ENCODE results near the gene TTC38.

DNA sequence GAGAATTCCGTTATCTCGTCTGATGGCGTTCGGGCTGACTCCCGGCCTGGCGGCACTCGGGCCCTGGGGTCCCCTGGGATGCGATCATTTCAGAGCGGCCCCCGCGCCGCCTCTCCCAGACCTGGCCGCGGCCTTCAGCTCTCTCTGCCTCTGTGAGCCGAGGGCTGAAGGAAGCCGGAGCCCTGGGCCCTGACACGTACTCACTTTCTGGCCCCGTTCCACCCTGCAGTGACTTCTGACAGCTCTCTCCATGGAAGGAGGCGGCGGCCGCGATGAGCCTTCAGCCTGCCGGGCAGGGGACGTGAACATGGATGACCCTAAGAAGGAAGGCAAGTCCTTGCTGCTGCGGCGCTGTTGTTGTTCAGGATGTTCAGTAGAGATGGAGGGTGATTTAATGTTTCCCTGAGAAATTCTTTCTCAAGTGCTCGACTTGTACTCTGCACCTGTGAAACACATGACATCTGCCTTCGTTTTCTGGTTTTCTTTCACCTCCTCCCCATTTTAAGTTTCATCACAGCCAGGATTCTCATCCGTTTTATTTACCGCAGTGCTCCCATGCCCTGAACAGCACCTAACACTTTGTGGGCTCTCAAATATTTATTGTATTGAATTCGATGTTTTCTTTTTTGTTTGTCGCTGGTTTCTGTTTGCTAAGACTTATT lies 29.5 kb downstream of the TTC38 start:
- TF ChIP-seq POLR2A (IDR thresholded peaks at IDR 0.05) (no peak), POLR2AphosphoS5 (IDR thresholded peaks at IDR 0.05) (no peak), EP300 (IDR thresholded peaks at IDR 0.05) (no peak)
- TF ChIP-seq, protein P1, sequence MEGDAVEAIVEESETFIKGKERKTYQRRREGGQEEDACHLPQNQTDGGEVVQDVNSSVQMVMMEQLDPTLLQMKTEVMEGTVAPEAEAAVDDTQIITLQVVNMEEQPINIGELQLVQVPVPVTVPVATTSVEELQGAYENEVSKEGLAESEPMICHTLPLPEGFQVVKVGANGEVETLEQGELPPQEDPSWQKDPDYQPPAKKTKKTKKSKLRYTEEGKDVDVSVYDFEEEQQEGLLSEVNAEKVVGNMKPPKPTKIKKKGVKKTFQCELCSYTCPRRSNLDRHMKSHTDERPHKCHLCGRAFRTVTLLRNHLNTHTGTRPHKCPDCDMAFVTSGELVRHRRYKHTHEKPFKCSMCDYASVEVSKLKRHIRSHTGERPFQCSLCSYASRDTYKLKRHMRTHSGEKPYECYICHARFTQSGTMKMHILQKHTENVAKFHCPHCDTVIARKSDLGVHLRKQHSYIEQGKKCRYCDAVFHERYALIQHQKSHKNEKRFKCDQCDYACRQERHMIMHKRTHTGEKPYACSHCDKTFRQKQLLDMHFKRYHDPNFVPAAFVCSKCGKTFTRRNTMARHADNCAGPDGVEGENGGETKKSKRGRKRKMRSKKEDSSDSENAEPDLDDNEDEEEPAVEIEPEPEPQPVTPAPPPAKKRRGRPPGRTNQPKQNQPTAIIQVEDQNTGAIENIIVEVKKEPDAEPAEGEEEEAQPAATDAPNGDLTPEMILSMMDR (IDR thresholded peaks at IDR 0.05), result no peak
